Measurements from ENCODE around the gene SPG7.

The SPG7 gene

DNA sequence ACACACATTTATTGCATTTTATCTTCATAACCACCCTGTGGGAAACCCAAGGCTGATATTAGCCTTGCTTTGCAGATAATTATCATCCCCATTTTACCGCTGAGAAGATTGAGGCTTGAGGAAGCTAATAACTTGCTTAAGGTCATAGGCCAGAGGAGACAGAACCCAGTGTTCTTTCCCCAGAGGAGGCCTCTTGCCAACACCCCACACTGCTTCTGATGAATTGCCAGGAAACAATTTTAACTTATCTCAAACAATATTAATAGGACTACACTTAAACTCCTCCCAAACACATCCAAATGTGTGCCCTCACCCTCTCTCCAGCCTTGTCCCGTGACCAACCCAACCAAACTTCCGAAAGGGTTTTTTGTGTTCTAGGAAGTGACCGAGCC lies 2.1 kb upstream of the SPG7 start:
- Histone ChIP-seq H3K9me3 (ENCODE audit: control insufficient read depth, insufficient read depth, low read depth, low read length) (no peaks in the 10 kb centered on the region), H3K4me1 (ENCODE audit: control insufficient read depth, insufficient read depth, low read length) (no peaks in the 10 kb centered on the region), H3K4me3 (ENCODE audit: low read depth, low read length) (no peak overlapping the region), H3K27ac (ENCODE audit: extremely low read depth, low read depth, low read length) (no peak overlapping the region), H3K36me3 (ENCODE audit: control insufficient read depth in 2 of 2, insufficient read depth in 1 of 2, low read length in 2 of 2) (peaks cover 7 to 9% of the 10 kb centered on the region in 2 experiments; a peak in 2 of 3 replicates)
- ChIA-PET CTCF (interaction anchor here (0.6 kb wide), 1 partner anchor 78 kb away, joined by 3 read pairs; no protein-coding TSS in a partner anchor), POLR2A (interaction anchor here (0.6 kb wide), 1 partner anchor 213 kb away, joined by 3 read pairs; no protein-coding TSS in a partner anchor)
- TF ChIP-seq SCRT1 (tag by site-specific recombination; IDR thresholded peaks at IDR 0.05; ENCODE audit: borderline replicate concordance) (no peak), ZNF19 (tag by site-specific recombination; IDR thresholded peaks at IDR 0.05; ENCODE audit: low read depth) (no peak), ZNF140 (tag by site-specific recombination; IDR thresholded peaks at IDR 0.05) (no peak), ZFP69B (tag by site-specific recombination; IDR thresholded peaks at IDR 0.05) (no peak), ZNF701 (tag by site-specific recombination; IDR thresholded peaks at IDR 0.05) (no peak), ZNF302 (tag by site-specific recombination; IDR thresholded peaks at IDR 0.05; ENCODE audit: low read depth) (no peak), ZNF626 (tag by site-specific recombination; IDR thresholded peaks at IDR 0.05) (no peak), FEZF1 (tag by site-specific recombination; IDR thresholded peaks at IDR 0.05) (no peak), ZFP41 (tag by site-specific recombination; IDR thresholded peaks at IDR 0.05; ENCODE audit: borderline replicate concordance) (no peak), MYNN (tag by site-specific recombination; IDR thresholded peaks at IDR 0.05; ENCODE audit: borderline replicate concordance) (no peak)
- TF ChIP-seq, protein P1, sequence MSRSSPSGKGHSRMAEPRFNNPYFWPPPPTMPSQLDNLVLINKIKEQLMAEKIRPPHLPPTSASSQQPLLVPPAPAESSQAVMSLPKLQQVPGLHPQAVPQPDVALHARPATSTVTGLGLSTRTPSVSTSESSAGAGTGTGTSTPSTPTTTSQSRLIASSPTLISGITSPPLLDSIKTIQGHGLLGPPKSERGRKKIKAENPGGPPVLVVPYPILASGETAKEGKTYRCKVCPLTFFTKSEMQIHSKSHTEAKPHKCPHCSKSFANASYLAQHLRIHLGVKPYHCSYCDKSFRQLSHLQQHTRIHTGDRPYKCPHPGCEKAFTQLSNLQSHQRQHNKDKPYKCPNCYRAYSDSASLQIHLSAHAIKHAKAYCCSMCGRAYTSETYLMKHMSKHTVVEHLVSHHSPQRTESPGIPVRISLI (tag by site-specific recombination; IDR thresholded peaks at IDR 0.05) = no peak

DNA sequence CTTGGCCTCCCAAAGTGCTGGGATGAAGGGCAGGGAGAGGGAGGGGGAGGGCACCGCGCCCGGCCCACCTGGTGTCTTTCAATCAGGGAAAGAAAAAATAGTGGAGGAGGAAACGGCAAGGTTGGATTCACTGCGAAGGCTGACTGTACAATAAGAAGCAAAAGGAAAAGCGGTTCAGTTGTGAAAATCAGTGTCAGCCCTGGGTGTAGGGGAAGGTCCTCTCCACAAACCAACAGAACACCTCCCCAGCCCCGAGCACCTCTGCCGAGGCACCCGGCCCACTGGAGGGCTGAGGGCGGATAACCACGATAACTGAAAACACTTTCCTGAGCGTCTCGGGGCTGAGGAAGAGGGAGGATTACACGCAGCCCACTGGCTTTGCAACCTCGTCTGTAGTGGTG lies 1.4 kb upstream of the SPG7 start:
- Histone ChIP-seq H3K9me3 (ENCODE audit: control insufficient read depth, insufficient read depth, low read depth, low read length) (no peaks in the 10 kb centered on the region), H3K36me3 (ENCODE audit: control insufficient read depth in 2 of 2, insufficient read depth in 1 of 2, low read length in 2 of 2) (peaks cover 8 to 16% of the 10 kb centered on the region in 2 experiments; a peak in 2 of 3 replicates), H3K4me1 (ENCODE audit: control insufficient read depth, insufficient read depth, low read length) (no peaks in the 10 kb centered on the region), H3K4me3 (ENCODE audit: low read depth, low read length) (no peak overlapping the region), H3K27ac (ENCODE audit: extremely low read depth, low read depth, low read length) (no peak overlapping the region)
- TF ChIP-seq ZNF561 (tag by site-specific recombination; IDR thresholded peaks at IDR 0.05; ENCODE audit: borderline replicate concordance) (no peak), ZNF223 (tag by site-specific recombination; IDR thresholded peaks at IDR 0.05) (no peak), BCL11B (tag by site-specific recombination; IDR thresholded peaks at IDR 0.05; ENCODE audit: low read depth) (no peak), ZNF830 (tag by site-specific recombination; IDR thresholded peaks at IDR 0.05; ENCODE audit: low read depth) (no peak), ZNF473 (tag by site-specific recombination; IDR thresholded peaks at IDR 0.05) (no peak), ZNF114 (tag by site-specific recombination; IDR thresholded peaks at IDR 0.05) (no peak)
- TF ChIP-seq, protein P2, sequence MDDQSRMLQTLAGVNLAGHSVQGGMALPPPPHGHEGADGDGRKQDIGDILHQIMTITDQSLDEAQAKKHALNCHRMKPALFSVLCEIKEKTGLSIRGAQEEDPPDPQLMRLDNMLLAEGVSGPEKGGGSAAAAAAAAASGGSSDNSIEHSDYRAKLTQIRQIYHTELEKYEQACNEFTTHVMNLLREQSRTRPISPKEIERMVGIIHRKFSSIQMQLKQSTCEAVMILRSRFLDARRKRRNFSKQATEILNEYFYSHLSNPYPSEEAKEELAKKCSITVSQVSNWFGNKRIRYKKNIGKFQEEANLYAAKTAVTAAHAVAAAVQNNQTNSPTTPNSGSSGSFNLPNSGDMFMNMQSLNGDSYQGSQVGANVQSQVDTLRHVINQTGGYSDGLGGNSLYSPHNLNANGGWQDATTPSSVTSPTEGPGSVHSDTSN (CRISPR knock-in tag; IDR thresholded peaks at IDR 0.05) = no peak
- TF ChIP-seq, protein P3, sequence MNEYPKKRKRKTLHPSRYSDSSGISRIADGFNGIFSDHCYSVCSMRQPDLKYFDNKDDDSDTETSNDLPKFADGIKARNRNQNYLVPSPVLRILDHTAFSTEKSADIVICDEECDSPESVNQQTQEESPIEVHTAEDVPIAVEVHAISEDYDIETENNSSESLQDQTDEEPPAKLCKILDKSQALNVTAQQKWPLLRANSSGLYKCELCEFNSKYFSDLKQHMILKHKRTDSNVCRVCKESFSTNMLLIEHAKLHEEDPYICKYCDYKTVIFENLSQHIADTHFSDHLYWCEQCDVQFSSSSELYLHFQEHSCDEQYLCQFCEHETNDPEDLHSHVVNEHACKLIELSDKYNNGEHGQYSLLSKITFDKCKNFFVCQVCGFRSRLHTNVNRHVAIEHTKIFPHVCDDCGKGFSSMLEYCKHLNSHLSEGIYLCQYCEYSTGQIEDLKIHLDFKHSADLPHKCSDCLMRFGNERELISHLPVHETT (tag by site-specific recombination; IDR thresholded peaks at IDR 0.05) = no peak
- TF ChIP-seq, protein P4, sequence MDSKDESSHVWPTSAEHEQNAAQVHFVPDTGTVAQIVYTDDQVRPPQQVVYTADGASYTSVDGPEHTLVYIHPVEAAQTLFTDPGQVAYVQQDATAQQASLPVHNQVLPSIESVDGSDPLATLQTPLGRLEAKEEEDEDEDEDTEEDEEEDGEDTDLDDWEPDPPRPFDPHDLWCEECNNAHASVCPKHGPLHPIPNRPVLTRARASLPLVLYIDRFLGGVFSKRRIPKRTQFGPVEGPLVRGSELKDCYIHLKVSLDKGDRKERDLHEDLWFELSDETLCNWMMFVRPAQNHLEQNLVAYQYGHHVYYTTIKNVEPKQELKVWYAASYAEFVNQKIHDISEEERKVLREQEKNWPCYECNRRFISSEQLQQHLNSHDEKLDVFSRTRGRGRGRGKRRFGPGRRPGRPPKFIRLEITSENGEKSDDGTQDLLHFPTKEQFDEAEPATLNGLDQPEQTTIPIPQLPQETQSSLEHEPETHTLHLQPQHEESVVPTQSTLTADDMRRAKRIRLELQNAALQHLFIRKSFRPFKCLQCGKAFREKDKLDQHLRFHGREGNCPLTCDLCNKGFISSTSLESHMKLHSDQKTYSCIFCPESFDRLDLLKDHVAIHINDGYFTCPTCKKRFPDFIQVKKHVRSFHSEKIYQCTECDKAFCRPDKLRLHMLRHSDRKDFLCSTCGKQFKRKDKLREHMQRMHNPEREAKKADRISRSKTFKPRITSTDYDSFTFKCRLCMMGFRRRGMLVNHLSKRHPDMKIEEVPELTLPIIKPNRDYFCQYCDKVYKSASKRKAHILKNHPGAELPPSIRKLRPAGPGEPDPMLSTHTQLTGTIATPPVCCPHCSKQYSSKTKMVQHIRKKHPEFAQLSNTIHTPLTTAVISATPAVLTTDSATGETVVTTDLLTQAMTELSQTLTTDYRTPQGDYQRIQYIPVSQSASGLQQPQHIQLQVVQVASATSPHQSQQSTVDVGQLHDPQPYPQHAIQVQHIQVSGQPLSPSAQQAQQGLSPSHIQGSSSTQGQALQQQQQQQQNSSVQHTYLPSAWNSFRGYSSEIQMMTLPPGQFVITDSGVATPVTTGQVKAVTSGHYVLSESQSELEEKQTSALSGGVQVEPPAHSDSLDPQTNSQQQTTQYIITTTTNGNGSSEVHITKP (tag by site-specific recombination; IDR thresholded peaks at IDR 0.05) = no peak
- TF ChIP-seq, protein P5, sequence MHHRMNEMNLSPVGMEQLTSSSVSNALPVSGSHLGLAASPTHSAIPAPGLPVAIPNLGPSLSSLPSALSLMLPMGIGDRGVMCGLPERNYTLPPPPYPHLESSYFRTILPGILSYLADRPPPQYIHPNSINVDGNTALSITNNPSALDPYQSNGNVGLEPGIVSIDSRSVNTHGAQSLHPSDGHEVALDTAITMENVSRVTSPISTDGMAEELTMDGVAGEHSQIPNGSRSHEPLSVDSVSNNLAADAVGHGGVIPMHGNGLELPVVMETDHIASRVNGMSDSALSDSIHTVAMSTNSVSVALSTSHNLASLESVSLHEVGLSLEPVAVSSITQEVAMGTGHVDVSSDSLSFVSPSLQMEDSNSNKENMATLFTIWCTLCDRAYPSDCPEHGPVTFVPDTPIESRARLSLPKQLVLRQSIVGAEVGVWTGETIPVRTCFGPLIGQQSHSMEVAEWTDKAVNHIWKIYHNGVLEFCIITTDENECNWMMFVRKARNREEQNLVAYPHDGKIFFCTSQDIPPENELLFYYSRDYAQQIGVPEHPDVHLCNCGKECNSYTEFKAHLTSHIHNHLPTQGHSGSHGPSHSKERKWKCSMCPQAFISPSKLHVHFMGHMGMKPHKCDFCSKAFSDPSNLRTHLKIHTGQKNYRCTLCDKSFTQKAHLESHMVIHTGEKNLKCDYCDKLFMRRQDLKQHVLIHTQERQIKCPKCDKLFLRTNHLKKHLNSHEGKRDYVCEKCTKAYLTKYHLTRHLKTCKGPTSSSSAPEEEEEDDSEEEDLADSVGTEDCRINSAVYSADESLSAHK (tag by site-specific recombination; IDR thresholded peaks at IDR 0.05) = no peak
- ChIA-PET CTCF (interaction anchor here (0.6 kb wide), 2 partner anchors 12 to 77 kb away, joined by 3 to 4 read pairs; no protein-coding TSS in a partner anchor), POLR2A (interaction anchor here (0.6 to 2.5 kb wide), 2 partner anchors 12 to 214 kb away, joined by 3 to 10 read pairs; no protein-coding TSS in a partner anchor)

Data from HEK293 (cell line).